ENCODE results near the gene GLA.

GLA gene

DNA sequence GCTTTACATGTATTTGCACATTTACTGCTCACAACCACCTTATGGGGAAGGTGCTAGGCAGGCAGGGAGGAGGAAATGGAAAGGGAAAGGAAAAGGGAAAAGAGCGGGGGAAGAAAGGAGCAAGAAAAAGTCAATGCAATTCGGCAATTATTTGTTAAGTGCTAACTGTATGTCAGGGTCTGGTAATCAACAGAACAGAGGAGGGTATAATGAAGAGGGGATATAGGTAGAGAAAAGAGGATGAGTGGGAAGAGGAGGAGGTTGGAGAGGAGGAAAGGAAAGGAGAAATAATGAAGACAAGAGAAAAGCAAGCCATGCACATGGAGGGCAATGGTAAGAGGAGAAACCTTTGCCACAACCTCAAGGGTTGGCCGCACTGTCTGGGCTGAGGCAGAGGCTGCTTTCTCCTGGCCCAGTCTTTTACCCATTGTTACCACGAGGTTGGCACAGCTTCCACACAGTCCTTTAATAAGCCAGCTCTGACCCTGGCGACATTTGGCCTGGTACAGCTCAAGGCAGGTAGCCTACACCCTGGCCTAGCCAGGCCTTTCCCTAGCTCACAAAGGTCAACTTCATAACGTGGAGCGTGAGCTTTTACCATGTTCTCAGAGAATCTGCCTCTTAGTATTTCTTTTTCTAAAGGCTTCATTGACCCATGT lies 22.6 kb downstream of the GLA start:
- Histone ChIP-seq H3K4me1 (ENCODE audit: control insufficient read depth, insufficient read depth, low read length, unreplicated experiment) (no peaks in the 10 kb centered on the region), H3K27ac (ENCODE audit: low read depth, low read length) (no peak overlapping the region)

DNA sequence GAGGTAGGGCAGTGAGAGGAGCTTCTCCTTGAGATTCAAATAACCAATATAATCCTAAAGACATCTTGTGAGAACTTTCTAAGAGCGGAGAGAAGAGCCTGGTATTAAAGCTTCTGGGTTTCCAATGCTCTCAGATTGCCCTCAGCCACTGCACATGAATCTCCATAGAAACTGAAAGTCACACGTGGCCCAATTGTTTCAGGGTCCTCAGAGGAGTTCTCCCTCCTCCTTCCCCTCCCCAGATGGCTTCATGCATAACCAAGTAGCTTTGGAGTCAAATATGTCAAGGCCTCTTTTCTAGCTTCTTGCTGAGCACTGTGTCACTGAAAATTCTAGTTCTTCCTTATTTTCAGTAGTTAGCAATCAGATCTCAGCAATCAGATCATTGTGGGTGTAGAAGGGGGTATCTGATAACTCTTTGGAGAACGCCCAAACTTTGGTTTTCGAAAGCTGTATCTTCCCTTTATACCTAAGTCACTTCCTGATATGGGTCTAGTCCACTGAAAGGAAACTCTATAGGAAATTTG lies 24.0 kb downstream of the GLA start:
- H3K27me3 ChIP-seq (ENCODE audit: insufficient read depth, low read length), result no peaks in the 10 kb centered on the region
- no peaks in the 10 kb centered on the region for H3K79me2 ChIP-seq (ENCODE audit: control insufficient read depth, insufficient read depth, low read length, unreplicated experiment)
- no peaks in the 10 kb centered on the region for H3K4me1 ChIP-seq (ENCODE audit: control insufficient read depth, insufficient read depth, low read length, unreplicated experiment)
- H3K36me3 ChIP-seq (ENCODE audit: insufficient read depth, low read length), result no peaks in the 10 kb centered on the region
- H3K27ac ChIP-seq (ENCODE audit: low read depth, low read length), result no peak overlapping the region
- H2AFZ ChIP-seq (ENCODE audit: low read length, unreplicated experiment), result no peak overlapping the region
- no peak overlapping the region for H3K4me3 ChIP-seq (ENCODE audit: low read depth, low read length)

More for the DNA sequence above, 22.6 kb downstream of the GLA start:
- no peak overlapping the region for H3K4me3 ChIP-seq (ENCODE audit: low read depth, low read length)
- H3K36me3 ChIP-seq (ENCODE audit: insufficient read depth, low read length), result no peaks in the 10 kb centered on the region
- no peak overlapping the region for H2AFZ ChIP-seq (ENCODE audit: low read length, unreplicated experiment)
- H3K79me2 ChIP-seq (ENCODE audit: control insufficient read depth, insufficient read depth, low read length, unreplicated experiment), result no peaks in the 10 kb centered on the region
- H3K27me3 ChIP-seq (ENCODE audit: insufficient read depth, low read length), result no peaks in the 10 kb centered on the region

DNA sequence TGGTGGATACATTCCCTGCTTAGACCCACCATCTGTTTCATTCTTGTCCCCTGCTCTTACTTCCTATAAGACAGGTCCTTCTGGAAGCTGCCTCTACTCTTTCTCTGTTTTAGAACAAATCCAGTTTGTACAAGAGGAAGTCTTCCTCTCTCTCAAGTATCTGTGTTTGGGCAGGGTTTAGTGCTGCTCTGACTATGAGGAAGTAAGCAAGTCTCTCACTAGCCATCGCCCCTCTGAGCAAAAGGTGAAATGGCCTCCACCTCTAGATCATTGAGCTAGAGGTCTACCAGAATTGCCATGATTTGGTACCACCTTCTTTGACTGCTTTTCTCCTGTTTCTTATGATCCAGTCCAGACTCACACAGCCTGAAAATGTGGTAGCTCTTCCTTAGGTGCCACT lies 30.2 kb downstream of the GLA start:
- Histone ChIP-seq H3K79me2 (ENCODE audit: control insufficient read depth, insufficient read depth, low read length, unreplicated experiment) (no peaks in the 10 kb centered on the region), H3K27ac (ENCODE audit: low read depth, low read length) (no peak overlapping the region), H3K4me3 (ENCODE audit: low read depth, low read length) (no peak overlapping the region), H2AFZ (ENCODE audit: low read length, unreplicated experiment) (no peak overlapping the region), H3K36me3 (ENCODE audit: insufficient read depth, low read length) (no peaks in the 10 kb centered on the region), H3K4me1 (ENCODE audit: control insufficient read depth, insufficient read depth, low read length, unreplicated experiment) (no peaks in the 10 kb centered on the region), H3K27me3 (ENCODE audit: insufficient read depth, low read length) (0 out of 2 replicates have a peak, but pooled peaks cover 5% of the 10 kb centered on the region)

DNA sequence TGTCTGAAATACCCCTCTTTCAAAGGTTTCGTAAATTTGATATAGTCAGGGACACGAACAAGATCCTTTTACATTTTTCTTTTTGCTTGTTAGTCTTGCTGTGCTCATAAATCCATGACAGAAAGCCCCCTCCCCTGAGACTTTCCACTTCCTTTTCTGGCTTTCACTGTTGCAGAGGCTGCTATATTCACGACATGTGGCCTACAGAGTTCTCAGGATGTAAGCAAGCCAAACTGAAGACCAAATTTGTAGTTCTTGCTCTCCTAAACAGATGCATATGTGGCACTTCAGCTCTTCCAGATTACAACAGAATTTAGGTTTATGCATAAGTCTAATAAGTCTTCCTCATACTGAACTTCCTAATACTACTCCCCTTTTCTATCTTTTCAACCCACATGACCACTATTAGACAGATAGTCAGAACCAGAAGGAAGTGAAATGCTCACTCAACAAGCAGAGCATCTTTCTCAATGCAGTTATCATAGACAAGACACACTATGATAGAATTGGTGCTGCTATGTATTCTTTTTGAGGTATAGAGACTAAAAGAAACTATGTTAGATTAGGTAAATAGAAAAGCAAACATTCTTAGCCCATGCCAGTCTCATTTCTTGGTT lies 36.7 kb downstream of the GLA start:
- no peak overlapping the region for H3K27ac ChIP-seq (ENCODE audit: low read depth, low read length)
- H3K27me3 ChIP-seq (ENCODE audit: insufficient read depth, low read length), result 0 out of 2 replicates have a peak, but pooled peaks cover 5% of the 10 kb centered on the region
- no peak overlapping the region for H2AFZ ChIP-seq (ENCODE audit: low read length, unreplicated experiment)
- H3K36me3 ChIP-seq (ENCODE audit: insufficient read depth, low read length), result no peaks in the 10 kb centered on the region
- H3K79me2 ChIP-seq (ENCODE audit: control insufficient read depth, insufficient read depth, low read length, unreplicated experiment), result no peaks in the 10 kb centered on the region
- no peak overlapping the region for H3K4me3 ChIP-seq (ENCODE audit: low read depth, low read length)
- no peaks in the 10 kb centered on the region for H3K4me1 ChIP-seq (ENCODE audit: control insufficient read depth, insufficient read depth, low read length, unreplicated experiment)

DNA sequence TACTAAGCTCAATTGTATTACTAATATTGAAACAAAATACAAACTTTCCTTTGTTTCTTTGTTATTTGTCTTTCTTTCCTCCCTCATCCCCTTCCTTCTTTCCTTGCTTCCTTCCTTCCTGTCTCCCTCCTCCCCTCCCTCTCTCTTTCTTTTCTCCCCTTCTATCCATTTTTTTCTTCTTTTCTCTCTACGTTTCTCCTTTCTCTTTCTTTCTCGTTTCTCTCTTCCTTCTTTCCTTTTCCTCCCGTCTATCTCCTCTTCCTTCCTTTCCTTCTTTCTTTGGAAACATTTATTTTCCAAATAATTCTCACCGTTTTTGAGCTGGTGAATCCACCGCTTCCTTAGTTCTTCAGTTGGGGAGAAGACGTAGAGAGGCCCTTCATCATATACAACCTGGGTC lies 38.0 kb downstream of the GLA start:
- Histone ChIP-seq H3K36me3 (ENCODE audit: insufficient read depth, low read length) (no peaks in the 10 kb centered on the region), H3K27me3 (ENCODE audit: insufficient read depth, low read length) (0 out of 2 replicates have a peak, but pooled peaks cover 4% of the 10 kb centered on the region), H3K4me3 (ENCODE audit: low read depth, low read length) (no peak overlapping the region), H3K79me2 (ENCODE audit: control insufficient read depth, insufficient read depth, low read length, unreplicated experiment) (no peaks in the 10 kb centered on the region), H2AFZ (ENCODE audit: low read length, unreplicated experiment) (no peak overlapping the region), H3K27ac (ENCODE audit: low read depth, low read length) (no peak overlapping the region), H3K4me1 (ENCODE audit: control insufficient read depth, insufficient read depth, low read length, unreplicated experiment) (no peaks in the 10 kb centered on the region)

DNA sequence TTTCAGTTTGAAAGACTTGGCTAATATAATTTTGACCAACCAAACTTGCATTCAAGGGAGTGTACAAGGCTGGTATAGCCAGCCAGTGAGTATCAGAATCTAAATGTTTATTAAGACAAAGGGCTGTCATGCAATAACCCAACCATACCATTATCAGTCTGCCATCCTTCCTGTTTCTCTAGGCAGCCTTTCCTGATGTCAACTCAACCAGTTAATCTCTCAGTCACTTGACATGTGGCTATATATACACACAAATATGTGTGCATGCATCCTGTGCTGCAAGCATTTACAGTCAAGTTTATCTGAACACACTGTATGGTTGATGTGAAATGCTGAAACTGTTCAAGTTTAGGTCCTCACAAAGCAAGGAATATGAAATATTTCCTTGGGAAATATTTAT lies 38.9 kb downstream of the GLA start:
- H3K4me3 ChIP-seq (ENCODE audit: low read depth, low read length), result no peak overlapping the region
- H3K36me3 ChIP-seq (ENCODE audit: insufficient read depth, low read length), result no peaks in the 10 kb centered on the region
- H3K4me1 ChIP-seq (ENCODE audit: control insufficient read depth, insufficient read depth, low read length, unreplicated experiment), result no peaks in the 10 kb centered on the region
- no peak overlapping the region for H2AFZ ChIP-seq (ENCODE audit: low read length, unreplicated experiment)
- H3K79me2 ChIP-seq (ENCODE audit: control insufficient read depth, insufficient read depth, low read length, unreplicated experiment), result no peaks in the 10 kb centered on the region
- no peak overlapping the region for H3K27ac ChIP-seq (ENCODE audit: low read depth, low read length)
- H3K27me3 ChIP-seq (ENCODE audit: insufficient read depth, low read length), result no peaks in the 10 kb centered on the region

DNA sequence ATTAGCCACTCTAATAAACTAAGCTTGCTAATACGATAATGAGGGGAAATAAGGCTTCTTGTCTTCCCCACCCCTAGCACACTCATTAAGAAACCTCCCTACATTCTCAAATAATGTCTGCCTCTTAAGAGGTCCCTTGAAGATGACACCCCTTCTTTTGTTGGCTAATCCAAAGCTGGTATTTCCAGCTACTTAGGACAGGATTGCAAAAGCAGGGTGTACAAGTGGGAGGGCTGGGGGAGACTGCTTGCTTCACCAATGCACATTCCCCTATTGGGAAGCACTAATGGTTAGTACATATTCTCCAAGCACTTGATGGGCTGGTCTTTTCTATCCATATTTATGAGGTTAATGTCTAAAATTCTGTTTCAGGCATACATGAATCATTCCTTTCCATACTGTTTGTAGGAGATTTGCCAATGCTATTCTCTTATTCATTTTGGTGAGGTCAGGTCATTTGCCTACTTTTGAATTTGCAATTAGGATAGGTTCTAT lies 42.4 kb downstream of the GLA start:
- Histone ChIP-seq H3K4me1 (ENCODE audit: control insufficient read depth, insufficient read depth, low read length, unreplicated experiment) (no peaks in the 10 kb centered on the region), H3K27me3 (ENCODE audit: insufficient read depth, low read length) (no peaks in the 10 kb centered on the region), H3K27ac (ENCODE audit: low read depth, low read length) (no peak overlapping the region), H3K4me3 (ENCODE audit: low read depth, low read length) (no peak overlapping the region), H2AFZ (ENCODE audit: low read length, unreplicated experiment) (no peak overlapping the region), H3K36me3 (ENCODE audit: insufficient read depth, low read length) (no peaks in the 10 kb centered on the region), H3K79me2 (ENCODE audit: control insufficient read depth, insufficient read depth, low read length, unreplicated experiment) (no peaks in the 10 kb centered on the region)

DNA sequence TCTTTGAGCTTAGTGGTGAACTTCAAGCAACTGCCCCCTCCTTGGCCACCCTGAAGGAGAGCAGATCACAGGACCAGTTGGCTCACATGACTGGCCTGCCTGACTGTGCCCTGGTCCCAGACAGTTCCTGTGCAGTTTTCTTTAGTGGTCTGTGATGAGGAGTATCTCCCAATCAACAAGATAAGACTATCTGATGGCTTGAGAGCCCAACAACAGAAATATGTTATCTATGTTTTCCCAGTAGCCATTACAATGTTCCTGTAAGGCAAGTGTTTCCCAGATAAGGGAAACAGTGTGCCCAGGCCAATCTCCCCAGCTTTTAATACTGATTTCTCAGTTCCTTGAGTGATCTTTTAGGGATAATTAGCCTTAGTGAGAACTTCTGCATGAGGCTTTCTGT lies 45.0 kb downstream of the GLA start:
- no peaks in the 10 kb centered on the region for H3K4me1 ChIP-seq (ENCODE audit: control insufficient read depth, insufficient read depth, low read length, unreplicated experiment)
- no peak overlapping the region for H2AFZ ChIP-seq (ENCODE audit: low read length, unreplicated experiment)
- no peaks in the 10 kb centered on the region for H3K27me3 ChIP-seq (ENCODE audit: insufficient read depth, low read length)
- no peaks in the 10 kb centered on the region for H3K36me3 ChIP-seq (ENCODE audit: insufficient read depth, low read length)
- no peaks in the 10 kb centered on the region for H3K79me2 ChIP-seq (ENCODE audit: control insufficient read depth, insufficient read depth, low read length, unreplicated experiment)
- H3K27ac ChIP-seq (ENCODE audit: low read depth, low read length), result no peak overlapping the region
- no peak overlapping the region for H3K4me3 ChIP-seq (ENCODE audit: low read depth, low read length)

DNA sequence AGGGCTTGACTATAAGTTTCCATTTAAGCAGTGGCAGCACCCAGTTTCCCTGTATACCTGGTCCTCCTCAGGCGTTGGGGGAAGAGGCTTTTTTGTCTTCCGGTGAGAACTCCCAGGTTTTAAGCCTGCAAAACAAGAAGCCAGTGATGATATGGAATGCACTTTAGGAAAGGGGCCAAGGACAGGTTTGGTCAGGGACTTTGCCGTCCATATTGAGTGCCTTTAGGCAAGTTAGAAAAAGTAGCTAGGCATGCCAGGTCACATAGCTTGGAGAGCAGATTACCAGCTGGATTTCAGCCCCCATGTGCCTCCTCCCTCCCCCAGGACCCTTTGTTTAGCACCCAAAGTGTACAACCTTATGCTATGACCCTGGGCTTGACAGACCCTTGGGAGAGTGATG lies 45.6 kb downstream of the GLA start:
- Histone ChIP-seq H2AFZ (ENCODE audit: low read length, unreplicated experiment) (no peak overlapping the region), H3K4me3 (ENCODE audit: low read depth, low read length) (no peak overlapping the region), H3K36me3 (ENCODE audit: insufficient read depth, low read length) (no peaks in the 10 kb centered on the region), H3K27me3 (ENCODE audit: insufficient read depth, low read length) (no peaks in the 10 kb centered on the region), H3K4me1 (ENCODE audit: control insufficient read depth, insufficient read depth, low read length, unreplicated experiment) (no peaks in the 10 kb centered on the region), H3K79me2 (ENCODE audit: control insufficient read depth, insufficient read depth, low read length, unreplicated experiment) (no peaks in the 10 kb centered on the region), H3K27ac (ENCODE audit: low read depth, low read length) (no peak overlapping the region)

DNA sequence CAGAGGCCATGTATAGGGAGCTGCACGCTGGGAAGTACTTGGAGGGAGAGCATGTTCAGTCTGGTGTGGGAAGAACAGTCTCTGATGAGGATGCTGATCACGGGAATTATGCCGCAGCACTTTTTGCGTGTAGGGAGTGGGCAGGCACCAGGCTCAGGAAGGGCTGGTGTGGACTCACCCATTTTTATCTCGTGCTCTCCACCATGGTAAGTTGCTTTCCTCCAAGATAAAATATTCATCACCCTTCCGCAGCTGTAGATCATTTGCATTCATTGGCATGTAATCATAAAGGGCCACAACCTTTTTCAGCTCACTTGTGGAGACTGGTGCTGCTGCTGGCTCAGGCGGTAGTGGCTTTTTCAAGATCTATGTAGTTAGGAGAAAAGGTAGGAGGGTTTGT lies 47.3 kb downstream of the GLA start:
- Histone ChIP-seq H3K4me3 (ENCODE audit: low read depth, low read length) (no peak overlapping the region), H2AFZ (ENCODE audit: low read length, unreplicated experiment) (no peak overlapping the region), H3K79me2 (ENCODE audit: control insufficient read depth, insufficient read depth, low read length, unreplicated experiment) (no peaks in the 10 kb centered on the region), H3K36me3 (ENCODE audit: insufficient read depth, low read length) (no peaks in the 10 kb centered on the region), H3K27ac (ENCODE audit: low read depth, low read length) (no peak overlapping the region), H3K27me3 (ENCODE audit: insufficient read depth, low read length) (no peaks in the 10 kb centered on the region), H3K4me1 (ENCODE audit: control insufficient read depth, insufficient read depth, low read length, unreplicated experiment) (no peaks in the 10 kb centered on the region)

DNA sequence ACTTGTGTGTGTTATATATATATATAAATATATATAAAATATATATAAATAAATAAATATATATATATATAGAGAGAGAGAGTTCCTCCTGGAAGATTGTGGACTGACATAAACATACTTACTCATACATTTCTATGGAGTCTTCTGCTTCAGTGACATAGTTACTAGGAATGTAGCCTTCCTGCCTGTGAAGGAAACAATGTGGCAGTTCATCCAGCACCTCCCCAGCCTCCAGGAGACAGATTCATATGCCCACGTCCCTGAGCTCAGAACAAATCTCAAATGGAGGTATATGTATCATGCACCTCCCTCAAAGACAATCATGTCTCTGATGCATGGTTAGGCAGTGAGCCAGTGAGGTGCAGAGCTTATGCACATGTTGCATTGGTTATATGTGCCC lies 47.8 kb downstream of the GLA start:
- Histone ChIP-seq H3K36me3 (ENCODE audit: insufficient read depth, low read length) (no peaks in the 10 kb centered on the region), H3K79me2 (ENCODE audit: control insufficient read depth, insufficient read depth, low read length, unreplicated experiment) (no peaks in the 10 kb centered on the region), H2AFZ (ENCODE audit: low read length, unreplicated experiment) (no peak overlapping the region), H3K27ac (ENCODE audit: low read depth, low read length) (no peak overlapping the region), H3K27me3 (ENCODE audit: insufficient read depth, low read length) (no peaks in the 10 kb centered on the region), H3K4me3 (ENCODE audit: low read depth, low read length) (no peak overlapping the region), H3K4me1 (ENCODE audit: control insufficient read depth, insufficient read depth, low read length, unreplicated experiment) (no peaks in the 10 kb centered on the region)

Measured in ACC112 (cell line).